Body of pancreas (tissue), 4 donors: Measurements from ENCODE around the gene ELAVL2. TPM values are rescaled to one million over a fixed set of nuclear protein-coding genes. Genes with fewer than 3 reads are reported as not detected.

ENCODE experiments used
- ATAC-seq: fragments of 150-250 bp; one replicate; pipeline ENCODE4 v1.9.1; 2016
- DNase-seq, 4 donors: peaks; one replicate each; pipeline ENCODE4 v3.0.0-alpha.2; 2019
- H3K27ac ChIP-seq, 4 donors: fragments of 200-600 bp; sonication (generic); 1 replicate in 3 of 4; 2 replicates in 1 of 4; pipeline versions ENCODE4 v1.5.1 to v1.6.1; 2016 to 2019; ENCODE audit warnings: mild to moderate bottlenecking in 1 of 4, mixed read lengths in 1 of 4, moderate library complexity in 1 of 4
- H3K27me3 ChIP-seq, 2 donors: fragments of 200-600 bp; sonication (generic); one replicate each; pipeline ENCODE4 v1.6.0; 2016; ENCODE audit warnings: mild to moderate bottlenecking in 1 of 2
- H3K36me3 ChIP-seq, 2 donors: fragments of 200-600 bp; sonication (generic); replicated peaks in 1 of 2; 2 replicates each; pipeline ENCODE4 v1.5.1; 2016; ENCODE audit warnings: low read depth in 2 of 2; ENCODE audit not compliant: insufficient read depth in 1 of 2
- H3K4me1 ChIP-seq: fragments of 200-600 bp; sonication (generic); one replicate; pipeline ENCODE4 v1.6.0; 2016
- H3K4me3 ChIP-seq, 2 donors: fragments of 200-600 bp; sonication (generic); 1 replicate in 1 of 2; 2 replicates in 1 of 2; pipeline ENCODE4 v1.5.1; 2016 to 2019
- H3K9me3 ChIP-seq, 3 donors: fragments of 200-600 bp; sonication (generic); 1 replicate in 2 of 3; 2 replicates in 1 of 3; pipeline ENCODE4 v1.5.1; 2016
- CTCF ChIP-seq, 7 experiments: fragments of 450-650 bp in 4 of 7; fragments of 200-600 bp in 3 of 7; sonication (generic) in 3 of 7; IDR thresholded peaks; one replicate each; pipeline ENCODE4 v1.5.1; 2016 to 2019; ENCODE audit warnings: antibody characterized with exemption in 7 of 7
- POLR2A ChIP-seq, 3 donors: fragments of 450-650 bp; IDR thresholded peaks; one replicate each; pipeline ENCODE4 v1.6.1; 2016; ENCODE audit warnings: antibody characterized with exemption in 3 of 3, mild to moderate bottlenecking in 2 of 3
- WGBS, 2 donors: methylation state at CpG; one replicate each; pipeline ENCODE4 v1.1.5; 2017; 5-methylcytosine and 5-hydroxymethylcytosine counted together
- intact Hi-C: fragments of 100-400 bp; cut with DNase I; formaldehyde crosslinking; loops from one replicate; pipeline ENCODE4 v1.15.1; 2023
- total RNA-seq, 2 donors: library from RNA; depleted of rRNA; stranded (reverse); fragments of >200 nt; gene quantifications; one replicate each; pipeline ENCODE4 v1.1.0, GENCODE V29; 2016

ELAVL2 gene
- total RNA-seq, 2 donors from 2014 or later: not detected

- DNase-seq: no peak
- no peak overlapping the region for H3K27ac ChIP-seq
- ATAC-seq: no peak
Observed at GRCh38 chr9:23663946-23664345, 162.1 kb downstream of the ELAVL2 start.

GRCh38 chr9:23663536-23663935 lies 162.5 kb downstream of the ELAVL2 start:
- no peaks in the 10 kb centered on the region for H3K27me3 ChIP-seq
- no peak for ATAC-seq
- TF ChIP-seq CTCF (IDR thresholded peaks at IDR 0.05) (no peak), POLR2A (IDR thresholded peaks at IDR 0.05) (no peak)
- H3K4me1 ChIP-seq: peaks cover 10% of the 10 kb centered on the region
- DNase-seq: no peak
- no peaks in the 10 kb centered on the region for H3K9me3 ChIP-seq
- H3K36me3 ChIP-seq: no peaks in the 10 kb centered on the region
- WGBS, 2 donors: 56 to 65% methylated on average over 6 of the region's 6 CpGs
- intact Hi-C loops: no loop called here
- H3K27ac ChIP-seq: no peak overlapping the region
- H3K4me3 ChIP-seq: no peak overlapping the region

More at GRCh38 chr9:23663946-23664345, 162.1 kb downstream of the ELAVL2 start:
- intact Hi-C loops: no loop called here
- H3K27me3 ChIP-seq: no peaks in the 10 kb centered on the region
- H3K4me1 ChIP-seq: peaks cover 10% of the 10 kb centered on the region
- H3K36me3 ChIP-seq: no peaks in the 10 kb centered on the region
- TF ChIP-seq POLR2A (IDR thresholded peaks at IDR 0.05): no peak
- TF ChIP-seq CTCF (IDR thresholded peaks at IDR 0.05): no peak
- no peaks in the 10 kb centered on the region for H3K9me3 ChIP-seq
- no peak overlapping the region for H3K4me3 ChIP-seq

- Histone ChIP-seq H3K4me3 (no peak overlapping the region), H3K27ac (no peak overlapping the region), H3K27me3 (no peaks in the 10 kb centered on the region), H3K36me3 (no peaks in the 10 kb centered on the region), H3K4me1 (peaks cover 10% of the 10 kb centered on the region), H3K9me3 (no peaks in the 10 kb centered on the region)
- 71 to 81% methylated on average over 2 of the region's 2 CpGs for WGBS, 2 donors
- TF ChIP-seq CTCF (IDR thresholded peaks at IDR 0.05): no peak
- no peak for DNase-seq
- ATAC-seq: no peak
- intact Hi-C loops: no loop called here
Observed at GRCh38 chr9:23663125-23663524, 162.9 kb downstream of the ELAVL2 start.

- no peaks in the 10 kb centered on the region for H3K9me3 ChIP-seq
- H3K4me1 ChIP-seq: peaks cover 10% of the 10 kb centered on the region
- intact Hi-C loops: no loop called here
- no peak overlapping the region for H3K27ac ChIP-seq
- H3K27me3 ChIP-seq: no peaks in the 10 kb centered on the region
- WGBS, 2 donors: 51 to 69% methylated on average over 2 of the region's 2 CpGs
- ATAC-seq (no peak), DNase-seq (no peak)
- H3K4me3 ChIP-seq: no peak overlapping the region
- TF ChIP-seq POLR2A (IDR thresholded peaks at IDR 0.05) (no peak), CTCF (IDR thresholded peaks at IDR 0.05) (no peak)
- H3K36me3 ChIP-seq: no peaks in the 10 kb centered on the region
Observed at GRCh38 chr9:23662320-23662719, 163.7 kb downstream of the ELAVL2 start.

GRCh38 chr9:23659346-23660006 lies 166.6 kb downstream of the ELAVL2 start:
- DNase-seq (no peak), ATAC-seq (no peak)
- Histone ChIP-seq H3K4me1 (no peaks in the 10 kb centered on the region), H3K36me3 (no peaks in the 10 kb centered on the region), H3K9me3 (no peaks in the 10 kb centered on the region), H3K27ac (no peak overlapping the region), H3K27me3 (no peaks in the 10 kb centered on the region), H3K4me3 (no peak overlapping the region)
- TF ChIP-seq CTCF (IDR thresholded peaks at IDR 0.05): no peak
- intact Hi-C loops: no loop called here
- 26 to 29% methylated on average over 6 of the region's 6 CpGs for WGBS, 2 donors
